Activated naive CD8-positive, alpha-beta T cell (primary cell): Measurements from ENCODE around the gene TBC1D10A.
A peak's percentile ranks its signal among the peaks of the same experiment; 100 is the strongest.

Source experiments
- H3K27ac Mint-ChIP-seq: one replicate; pipeline ENCODE4 v1.8.0; 2021; ENCODE audit warnings: mixed read lengths
- H3K27me3 Mint-ChIP-seq: one replicate; pipeline ENCODE4 v1.8.0; 2021; ENCODE audit warnings: mixed read lengths
- H3K36me3 Mint-ChIP-seq: one replicate; pipeline ENCODE4 v1.8.0; 2021; ENCODE audit warnings: mixed read lengths
- H3K4me1 Mint-ChIP-seq: one replicate; pipeline ENCODE4 v1.8.0; 2021; ENCODE audit warnings: low read depth, mixed read lengths
- H3K4me3 Mint-ChIP-seq: one replicate; pipeline ENCODE4 v1.8.0; 2021; ENCODE audit warnings: mild to moderate bottlenecking, mixed read lengths
- H3K9me3 Mint-ChIP-seq: one replicate; pipeline ENCODE4 v1.8.0; 2021; ENCODE audit warnings: low read depth, mixed read lengths

The TBC1D10A gene

DNA sequence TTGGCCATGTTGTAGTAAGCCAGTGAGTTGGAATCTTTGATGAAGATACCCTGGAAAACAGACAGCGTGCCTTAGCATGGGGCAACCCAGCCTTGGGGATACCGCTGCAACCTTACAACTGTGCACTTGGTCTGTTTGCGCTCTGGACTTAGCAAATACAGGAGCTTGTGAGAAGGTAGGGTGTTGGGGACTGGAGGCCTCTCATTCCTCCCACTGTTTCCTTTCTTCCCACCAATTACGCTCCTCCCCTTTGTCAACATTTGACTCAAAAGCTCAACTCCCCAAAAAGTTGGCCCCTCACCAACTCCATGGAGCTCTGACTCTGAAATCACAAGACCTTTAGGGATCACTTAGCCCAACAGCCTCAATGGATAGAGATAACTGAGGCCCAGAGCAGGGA lies 7.9 kb upstream of the TBC1D10A start:
- Mint-ChIP-seq H3K4me3 (no peak overlapping the region), H3K9me3 (no peaks in the 10 kb centered on the region), H3K4me1 (peaks cover 28% of the 10 kb centered on the region), H3K36me3 (peaks cover 6% of the 10 kb centered on the region), H3K27ac (no peak overlapping the region), H3K27me3 (no peaks in the 10 kb centered on the region)

DNA sequence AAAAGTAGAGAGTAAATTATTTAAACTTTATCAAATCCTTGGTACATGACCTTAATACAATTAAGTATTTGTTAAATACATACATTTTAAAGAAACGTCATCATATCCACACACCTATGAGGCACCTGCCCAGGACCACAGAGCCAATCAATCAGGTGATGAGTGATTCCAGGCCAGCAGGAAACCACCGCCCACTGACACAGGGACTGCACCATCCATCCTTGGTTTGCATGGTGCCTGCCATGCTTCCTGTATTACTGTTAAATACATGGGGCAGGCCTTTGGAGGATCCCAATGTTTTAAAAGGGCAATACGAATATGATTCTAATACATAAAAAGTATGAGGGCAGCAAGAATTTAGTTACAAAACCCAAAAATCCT lies 7.0 kb upstream of the TBC1D10A start:
- Mint-ChIP-seq H3K9me3 (no peaks in the 10 kb centered on the region), H3K4me3 (no peak overlapping the region), H3K27me3 (no peaks in the 10 kb centered on the region), H3K36me3 (peaks cover 6% of the 10 kb centered on the region), H3K27ac (peak overlapping the region; percentile 61), H3K4me1 (peaks cover 28% of the 10 kb centered on the region)

DNA sequence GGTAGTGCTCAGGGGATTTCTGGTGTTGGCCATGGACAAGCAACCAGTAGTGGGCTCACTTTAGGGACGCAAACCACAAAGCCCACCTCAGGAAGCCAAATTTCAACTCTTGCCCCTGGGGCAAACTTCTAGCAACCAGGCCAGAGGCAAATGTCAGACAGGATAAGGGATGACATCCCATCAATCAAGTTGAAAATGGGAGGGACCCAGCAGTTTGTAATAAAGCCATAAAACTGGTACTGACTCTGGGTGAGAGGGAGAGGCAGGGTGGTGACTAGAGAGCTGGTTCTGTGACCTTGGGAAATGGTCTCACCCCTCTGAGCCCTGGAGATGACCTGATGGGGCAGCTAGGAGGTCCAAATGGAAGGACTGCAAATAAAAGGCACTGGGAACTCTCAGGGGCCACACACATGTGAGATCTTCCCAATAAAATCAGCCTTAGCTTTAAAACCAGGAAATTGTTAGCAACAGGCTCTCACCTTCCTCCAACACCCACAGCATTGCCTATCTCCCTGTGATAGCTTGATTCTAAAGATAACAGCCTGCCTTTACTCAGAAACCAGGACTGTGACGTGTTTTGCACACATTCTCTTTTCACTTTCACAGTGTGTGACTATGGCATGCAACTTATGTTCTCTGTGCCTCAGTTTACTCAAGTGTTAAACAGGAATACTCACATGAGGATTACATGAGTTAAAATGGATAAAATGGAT lies 6.4 kb upstream of the TBC1D10A start:
- H3K36me3 Mint-ChIP-seq, result peaks cover 6% of the 10 kb centered on the region
- H3K27me3 Mint-ChIP-seq, result no peaks in the 10 kb centered on the region
- peak overlapping the region; percentile 61 for H3K27ac Mint-ChIP-seq
- H3K4me3 Mint-ChIP-seq, result no peak overlapping the region
- peaks cover 28% of the 10 kb centered on the region for H3K4me1 Mint-ChIP-seq
- H3K9me3 Mint-ChIP-seq, result no peaks in the 10 kb centered on the region

DNA sequence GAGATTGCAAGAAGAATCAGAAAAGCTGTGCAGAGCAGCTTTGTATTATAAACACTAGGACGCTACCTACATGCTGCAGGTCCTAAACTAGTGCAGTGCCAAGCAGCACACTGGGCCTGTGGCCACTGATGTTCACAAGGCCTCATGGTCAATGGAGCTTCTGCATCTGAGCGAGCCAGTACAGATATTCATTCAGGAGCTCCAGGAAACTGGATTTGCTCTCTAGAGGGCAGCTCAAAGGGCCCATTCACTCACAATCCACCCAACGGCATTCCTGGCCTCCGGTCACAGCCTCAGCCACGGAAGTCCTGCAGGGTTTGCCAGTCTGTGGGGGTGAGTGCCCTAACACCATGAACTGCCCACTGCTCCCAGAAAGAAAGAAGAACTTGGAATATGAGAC lies 5.8 kb upstream of the TBC1D10A start:
- H3K4me3 Mint-ChIP-seq, result no peak overlapping the region
- peaks cover 33% of the 10 kb centered on the region for H3K4me1 Mint-ChIP-seq
- peak overlapping the region; percentile 67 for H3K27ac Mint-ChIP-seq
- H3K36me3 Mint-ChIP-seq, result peaks cover 6% of the 10 kb centered on the region
- no peaks in the 10 kb centered on the region for H3K9me3 Mint-ChIP-seq
- no peaks in the 10 kb centered on the region for H3K27me3 Mint-ChIP-seq

DNA sequence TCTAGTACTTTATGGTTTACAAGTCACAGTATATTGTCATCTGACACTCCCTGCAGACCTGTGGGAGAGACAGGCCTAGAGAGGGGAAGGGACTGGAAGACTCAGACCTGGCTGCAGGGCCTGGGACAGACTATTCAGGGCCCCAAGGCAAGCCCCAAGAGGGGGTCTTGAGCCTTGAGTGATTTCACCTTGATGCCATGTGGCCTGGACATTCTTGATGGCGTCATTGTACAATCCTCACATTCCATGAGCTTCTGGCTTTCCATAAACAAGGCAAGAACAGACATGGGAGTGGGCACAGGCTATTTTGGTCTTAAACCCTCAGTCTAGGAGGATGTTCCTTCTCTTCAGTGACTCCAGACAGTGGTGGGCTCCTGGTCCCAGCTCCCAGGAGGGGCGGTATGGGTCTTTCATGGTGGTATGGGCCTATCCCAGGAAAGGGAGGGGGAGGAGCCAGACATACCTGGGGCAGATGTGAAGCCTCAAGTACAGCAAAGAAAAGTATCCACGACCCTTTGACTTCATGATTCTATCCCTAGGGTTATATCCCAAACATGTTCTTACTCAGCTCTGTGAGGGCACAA lies 1.8 kb upstream of the TBC1D10A start:
- Mint-ChIP-seq H3K9me3 (no peaks in the 10 kb centered on the region), H3K27me3 (no peaks in the 10 kb centered on the region), H3K36me3 (peaks cover 3% of the 10 kb centered on the region), H3K4me3 (no peak overlapping the region), H3K27ac (peak overlapping the region; percentile 58), H3K4me1 (peaks cover 48% of the 10 kb centered on the region)

DNA sequence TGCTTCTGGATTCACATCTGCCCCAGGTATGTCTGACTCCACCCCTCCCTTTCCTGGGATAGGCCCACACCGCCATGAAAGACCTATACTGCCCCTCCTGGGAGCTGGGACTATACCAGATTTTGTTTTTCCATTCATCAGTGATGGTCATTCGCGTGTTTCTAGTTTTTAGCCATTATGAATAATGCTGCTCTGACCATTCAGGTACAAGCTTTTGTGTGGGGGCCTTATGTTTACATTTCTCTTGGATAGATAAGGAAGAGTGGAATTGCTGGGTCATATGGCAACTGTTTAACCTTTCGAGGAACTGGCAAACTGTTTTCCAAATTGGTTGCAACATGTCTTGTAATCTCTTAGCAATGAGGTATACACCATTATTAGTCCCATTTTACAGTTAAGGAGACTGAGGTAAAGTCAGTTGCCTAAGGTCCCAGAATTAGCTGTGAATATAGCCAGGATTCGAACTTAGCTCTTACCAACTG lies 1.2 kb upstream of the TBC1D10A start:
- peak overlapping the region; percentile 58 for H3K27ac Mint-ChIP-seq
- H3K4me3 Mint-ChIP-seq, result peak overlapping the region; percentile 85
- no peaks in the 10 kb centered on the region for H3K9me3 Mint-ChIP-seq
- peaks cover 49% of the 10 kb centered on the region for H3K4me1 Mint-ChIP-seq
- peaks cover 3% of the 10 kb centered on the region for H3K36me3 Mint-ChIP-seq
- no peaks in the 10 kb centered on the region for H3K27me3 Mint-ChIP-seq

DNA sequence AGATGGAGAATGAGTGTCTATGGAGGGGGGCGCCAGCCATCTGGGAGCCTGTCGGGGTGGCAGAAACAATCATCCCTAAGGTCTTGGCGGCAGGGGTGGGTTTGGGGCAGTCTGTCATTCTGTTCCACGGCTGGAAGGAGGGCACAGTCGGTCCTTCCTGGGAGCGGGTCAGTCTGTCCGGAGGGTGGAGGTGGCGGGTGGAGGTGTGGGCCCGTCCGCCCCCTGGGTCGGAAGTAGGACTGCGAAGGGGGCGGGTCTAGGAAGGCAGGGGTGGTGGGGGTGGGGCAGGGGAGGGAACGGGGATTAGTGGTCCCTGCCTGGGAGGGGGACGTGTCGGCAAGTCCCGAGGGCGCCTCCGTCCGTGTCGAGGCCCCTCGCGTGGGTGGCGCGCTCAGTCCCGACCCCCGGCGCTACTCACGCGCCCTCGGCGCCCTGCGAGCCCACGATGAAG lies 461 bp downstream of the TBC1D10A start:
- Mint-ChIP-seq H3K4me3 (peak overlapping the region; percentile 91), H3K9me3 (no peaks in the 10 kb centered on the region), H3K4me1 (peaks cover 53% of the 10 kb centered on the region), H3K27me3 (no peaks in the 10 kb centered on the region), H3K36me3 (peaks cover 3% of the 10 kb centered on the region), H3K27ac (peak overlapping the region; percentile 91)

DNA sequence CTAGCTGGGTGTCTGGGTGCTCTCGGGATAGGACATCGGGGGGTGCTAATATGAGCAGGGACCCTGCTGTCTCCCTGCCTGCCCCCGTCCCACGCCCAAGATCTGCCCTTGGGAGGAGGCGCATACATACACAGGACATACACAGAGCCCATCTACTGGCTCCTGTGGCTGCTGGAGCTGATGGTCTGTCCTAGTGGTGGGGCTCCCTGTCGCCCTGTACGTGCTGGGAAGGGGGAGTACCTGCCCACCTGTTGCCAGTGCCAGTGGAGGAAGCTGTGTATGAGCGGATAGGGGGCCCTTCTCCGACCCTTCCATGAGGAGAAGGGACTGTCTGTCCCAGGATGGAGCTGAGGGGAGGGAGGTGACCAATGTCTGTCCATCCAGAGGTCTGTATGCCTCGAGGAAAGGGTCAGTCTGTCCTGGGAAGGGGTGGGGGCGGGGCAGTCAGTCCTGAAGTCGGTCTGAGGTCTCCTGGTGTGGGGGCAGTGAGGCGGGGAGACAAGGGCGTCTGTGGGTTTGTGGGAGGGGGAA lies 952 bp downstream of the TBC1D10A start:
- H3K36me3 Mint-ChIP-seq, result peaks cover 3% of the 10 kb centered on the region
- H3K4me3 Mint-ChIP-seq, result peak overlapping the region; percentile 91
- H3K27me3 Mint-ChIP-seq, result no peaks in the 10 kb centered on the region
- H3K4me1 Mint-ChIP-seq, result peaks cover 58% of the 10 kb centered on the region
- no peaks in the 10 kb centered on the region for H3K9me3 Mint-ChIP-seq
- peak overlapping the region; percentile 91 for H3K27ac Mint-ChIP-seq

DNA sequence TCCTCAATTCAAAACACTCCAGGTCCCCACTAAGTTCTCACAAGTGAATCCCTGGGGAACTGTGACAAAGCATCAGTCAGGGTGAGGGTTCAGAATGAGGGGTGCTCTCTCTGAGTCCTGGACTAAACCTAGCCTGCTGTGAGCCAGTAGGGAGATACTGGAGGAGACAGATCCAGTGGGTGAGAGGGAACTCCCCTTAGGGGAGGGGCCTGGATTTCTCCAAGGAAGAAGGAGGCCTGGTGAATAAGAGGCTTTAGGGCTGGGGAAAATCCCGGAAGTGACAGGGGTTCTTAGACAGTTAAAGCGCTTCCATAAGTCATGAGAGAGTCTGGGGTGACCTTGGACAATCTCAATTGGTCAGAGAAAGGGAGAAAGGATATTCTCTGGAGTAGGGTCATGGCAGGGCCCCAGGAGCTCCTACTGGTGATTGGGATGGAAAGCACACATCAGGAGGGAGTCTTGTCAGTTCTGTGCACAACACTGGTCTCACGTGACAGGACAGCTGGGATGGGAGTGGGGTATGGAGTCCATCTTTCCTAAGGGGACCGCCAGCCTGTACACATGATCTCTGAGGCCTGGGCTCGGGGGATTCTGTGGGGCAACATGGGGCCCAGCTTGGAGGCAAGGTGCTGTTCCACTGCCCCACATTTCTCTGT lies 1.5 kb downstream of the TBC1D10A start:
- Mint-ChIP-seq H3K4me3 (peak overlapping the region; percentile 91), H3K27me3 (no peaks in the 10 kb centered on the region)

DNA sequence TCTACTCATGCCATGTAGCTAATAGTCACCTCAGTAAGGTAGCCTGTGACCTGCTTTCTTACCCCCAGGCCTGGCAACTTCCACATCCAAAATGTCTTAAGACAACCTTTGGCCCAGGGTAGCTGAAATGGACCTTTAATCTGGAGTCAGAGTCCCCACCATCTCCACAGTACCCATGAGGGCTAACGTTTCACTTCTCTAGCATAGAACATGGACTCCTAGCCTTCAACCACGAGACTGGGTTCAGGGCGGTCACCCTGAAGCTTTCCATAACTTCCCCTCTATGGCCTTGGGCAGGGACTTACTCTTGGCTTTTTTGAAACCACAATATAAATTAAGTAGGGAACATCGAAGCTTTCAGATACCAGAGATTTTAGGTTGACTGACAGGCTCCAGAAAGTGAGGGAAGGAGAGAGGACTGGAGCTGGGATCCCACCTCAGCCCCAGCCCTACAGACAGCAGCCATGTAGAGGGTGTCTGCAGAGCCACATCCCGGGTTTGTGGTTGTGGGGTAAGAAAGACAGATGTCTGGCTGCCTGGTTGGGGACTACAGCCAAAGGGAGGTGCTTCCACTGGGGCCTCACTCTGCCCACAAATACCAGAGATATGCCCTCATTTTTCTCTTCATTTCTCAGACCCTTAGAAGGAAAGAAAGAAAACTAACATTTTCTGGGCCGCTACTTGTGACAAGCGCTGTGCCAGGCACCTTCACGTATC lies 2.6 kb downstream of the TBC1D10A start:
- Mint-ChIP-seq H3K9me3 (no peaks in the 10 kb centered on the region), H3K36me3 (peaks cover 2% of the 10 kb centered on the region), H3K4me3 (peak overlapping the region; percentile 91), H3K27me3 (no peaks in the 10 kb centered on the region), H3K27ac (peak overlapping the region; percentile 91), H3K4me1 (peaks cover 74% of the 10 kb centered on the region)

More for the DNA sequence above, 1.5 kb downstream of the TBC1D10A start:
- H3K9me3 Mint-ChIP-seq, result no peaks in the 10 kb centered on the region
- peaks cover 2% of the 10 kb centered on the region for H3K36me3 Mint-ChIP-seq
- peak overlapping the region; percentile 91 for H3K27ac Mint-ChIP-seq
- H3K4me1 Mint-ChIP-seq, result peaks cover 64% of the 10 kb centered on the region

DNA sequence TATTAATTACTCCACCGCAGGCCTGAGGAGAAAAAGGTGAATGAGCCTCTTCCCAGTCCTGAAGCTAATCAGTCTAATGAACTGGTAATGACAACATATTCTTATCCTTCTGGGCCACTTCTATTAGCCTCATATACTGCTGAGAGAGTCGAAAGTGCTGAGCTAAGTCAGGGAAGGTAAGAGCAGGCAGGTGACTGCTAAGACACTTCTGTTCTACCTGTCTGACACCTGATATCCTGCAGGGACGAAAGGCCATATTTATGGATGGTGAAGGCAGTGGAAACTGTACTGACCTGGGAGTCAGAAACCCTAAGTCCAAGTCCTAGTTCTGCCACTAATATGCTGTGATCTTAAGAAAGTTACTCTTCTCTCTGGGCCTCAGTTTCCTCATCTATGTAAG lies 3.5 kb downstream of the TBC1D10A start:
- H3K9me3 Mint-ChIP-seq, result no peaks in the 10 kb centered on the region
- H3K4me3 Mint-ChIP-seq, result peak overlapping the region; percentile 91
- no peaks in the 10 kb centered on the region for H3K27me3 Mint-ChIP-seq
- peaks cover 2% of the 10 kb centered on the region for H3K36me3 Mint-ChIP-seq
- peak overlapping the region; percentile 91 for H3K27ac Mint-ChIP-seq
- H3K4me1 Mint-ChIP-seq, result peaks cover 84% of the 10 kb centered on the region

DNA sequence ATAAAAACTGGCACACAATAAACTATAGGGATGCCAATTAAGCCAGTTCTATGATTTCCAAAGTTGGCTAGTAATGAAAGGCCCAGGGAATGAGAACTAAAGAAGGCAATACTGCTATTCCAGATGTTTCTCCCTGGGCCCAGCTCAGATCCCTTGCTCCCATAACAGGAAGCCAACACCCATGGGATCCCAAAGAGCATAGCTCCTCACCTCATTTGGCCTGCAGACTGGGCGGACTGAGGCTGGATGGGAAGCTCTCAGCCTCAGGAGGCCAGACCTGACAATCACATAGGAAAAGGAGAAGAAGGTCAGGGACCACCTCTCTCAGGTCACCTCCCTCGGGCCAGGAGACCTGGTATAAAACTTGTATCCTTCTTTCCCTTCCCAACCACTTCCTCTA lies 5.3 kb downstream of the TBC1D10A start:
- Mint-ChIP-seq H3K36me3 (peaks cover 2% of the 10 kb centered on the region), H3K27me3 (no peaks in the 10 kb centered on the region), H3K4me3 (peak overlapping the region; percentile 27), H3K27ac (peak overlapping the region; percentile 54), H3K9me3 (no peaks in the 10 kb centered on the region), H3K4me1 (peaks cover 91% of the 10 kb centered on the region)

DNA sequence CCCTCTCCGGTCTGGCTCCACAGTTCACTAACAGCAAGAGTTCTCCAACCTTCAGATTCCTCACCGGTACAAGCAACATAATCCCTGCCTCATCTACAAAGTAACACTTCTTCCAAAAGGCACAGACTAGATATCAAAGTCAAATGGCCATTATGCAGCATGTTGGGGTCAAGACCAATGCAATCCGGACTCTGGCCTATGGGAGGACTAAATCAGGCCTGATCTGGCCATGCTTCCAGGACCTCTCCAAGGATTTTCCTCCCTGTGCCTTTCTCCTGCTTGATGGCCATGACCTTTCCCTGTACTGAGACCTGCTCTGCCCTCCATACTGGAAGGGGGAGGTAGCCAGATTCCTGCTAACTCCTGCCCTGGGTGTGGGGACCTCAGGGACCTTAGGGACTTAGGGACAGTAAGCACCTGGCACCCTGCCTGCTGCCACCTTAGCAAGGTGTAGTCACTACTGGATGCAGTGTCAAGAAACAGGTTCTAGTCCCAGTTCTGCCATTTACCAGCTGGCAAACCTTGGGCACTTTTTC lies 6.7 kb downstream of the TBC1D10A start:
- Mint-ChIP-seq H3K9me3 (no peaks in the 10 kb centered on the region), H3K36me3 (peaks cover 2% of the 10 kb centered on the region), H3K4me1 (peaks cover 94% of the 10 kb centered on the region), H3K27ac (peak overlapping the region; percentile 90), H3K4me3 (no peak overlapping the region), H3K27me3 (no peaks in the 10 kb centered on the region)

DNA sequence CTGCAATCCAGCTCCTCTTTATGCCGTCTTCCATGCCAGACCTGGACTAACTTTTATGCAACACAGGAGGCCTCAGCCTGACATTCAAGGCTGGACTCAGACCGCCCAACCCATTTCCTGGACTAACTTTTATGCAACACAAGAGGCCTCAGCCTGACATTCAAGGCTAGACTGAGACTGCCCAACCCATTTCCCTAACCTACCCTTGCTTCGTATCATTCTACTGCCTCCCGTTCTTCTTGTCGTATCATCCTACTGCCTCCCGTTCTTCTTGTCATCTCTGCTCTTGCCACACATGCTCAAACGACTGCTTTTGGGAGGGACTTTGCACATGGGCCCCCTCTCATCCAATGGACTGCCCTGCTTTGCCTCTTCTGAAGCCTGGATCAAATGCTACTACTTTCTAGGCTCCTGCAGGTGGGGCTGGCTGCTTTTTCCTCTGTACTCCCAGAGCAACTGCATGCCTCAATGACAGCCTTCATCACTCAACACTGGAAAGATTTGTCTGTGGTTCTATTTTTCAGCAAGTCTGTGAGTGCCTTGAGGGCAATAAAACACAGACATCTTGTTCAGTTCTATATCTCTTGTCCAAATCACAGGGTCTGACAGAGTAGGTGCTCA lies 7.8 kb downstream of the TBC1D10A start:
- no peaks in the 10 kb centered on the region for H3K27me3 Mint-ChIP-seq
- peak overlapping the region; percentile 90 for H3K27ac Mint-ChIP-seq
- peaks cover 2% of the 10 kb centered on the region for H3K36me3 Mint-ChIP-seq
- peaks cover 94% of the 10 kb centered on the region for H3K4me1 Mint-ChIP-seq
- H3K4me3 Mint-ChIP-seq, result peak overlapping the region; percentile 33
- H3K9me3 Mint-ChIP-seq, result no peaks in the 10 kb centered on the region
